AG04449 (cell line): ENCODE measurements around the gene THRB.

Source experiments
- CTCF ChIA-PET: fragments of 350-600 bp; formaldehyde crosslinking; extraction: SDS; loops from one replicate; lab custom pipeline; 2021; ENCODE audit warnings: antibody characterized with exemption; lab: Yijun Ruan, JAX
- POLR2A ChIA-PET: fragments of 400-600, 350-600 bp; formaldehyde crosslinking; extraction: SDS; loops from one replicate; lab custom pipeline; 2020; ENCODE audit warnings: antibody characterized with exemption, inconsistent platforms; lab: Yijun Ruan, JAX
- DNase-seq: peaks from one replicate; pipeline ENCODE4 v3.0.0-alpha.2; 2010; ENCODE audit warnings: low read depth, low spot score
- H3K4me3 ChIP-seq: 2 replicates; pipeline ENCODE4 v1.5.1; 2011; ENCODE audit warnings: low read depth, mild to moderate bottlenecking, control low read depth, low read length
- CTCF ChIP-seq: IDR thresholded peaks from one replicate; pipeline ENCODE4 v1.5.1; 2011; ENCODE audit warnings: mild to moderate bottlenecking, moderate library complexity, low read length, control low read depth, inconsistent platforms; ENCODE audit not compliant: insufficient read depth; ENCODE audit errors: missing control alignments

Gene THRB

DNA sequence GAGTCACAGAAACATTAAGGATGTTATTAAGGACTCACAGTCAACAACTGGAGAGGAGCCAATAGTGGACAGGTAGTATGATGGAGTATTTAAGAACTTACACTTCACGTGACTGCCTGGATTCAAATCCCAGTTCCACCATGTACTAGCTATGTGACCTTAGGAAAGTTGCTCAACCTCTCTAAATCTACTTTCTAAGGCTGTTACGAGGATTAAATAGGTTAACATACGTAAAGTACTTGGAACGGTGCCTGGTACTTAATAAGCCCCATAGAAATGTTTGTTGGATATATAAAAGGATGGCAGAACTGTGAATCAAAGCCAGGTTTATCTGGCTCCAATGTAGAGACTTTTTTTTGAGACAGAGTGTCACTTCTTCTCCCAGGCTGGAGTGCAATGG lies 24.4 kb downstream of the THRB start:
- ChIA-PET CTCF (no interaction called here), POLR2A (no interaction called here)
- TF ChIP-seq CTCF, result no peak
- no peak overlapping the region for H3K4me3 ChIP-seq
- no peak for DNase-seq

- CTCF ChIA-PET, result no interaction called here
- no peak overlapping the region for H3K4me3 ChIP-seq
- no peak for TF ChIP-seq CTCF
- POLR2A ChIA-PET, result no interaction called here
- no peak for DNase-seq
Observed at GRCh38 chr3:24464389-24464788, 30.3 kb downstream of the THRB start.

DNA sequence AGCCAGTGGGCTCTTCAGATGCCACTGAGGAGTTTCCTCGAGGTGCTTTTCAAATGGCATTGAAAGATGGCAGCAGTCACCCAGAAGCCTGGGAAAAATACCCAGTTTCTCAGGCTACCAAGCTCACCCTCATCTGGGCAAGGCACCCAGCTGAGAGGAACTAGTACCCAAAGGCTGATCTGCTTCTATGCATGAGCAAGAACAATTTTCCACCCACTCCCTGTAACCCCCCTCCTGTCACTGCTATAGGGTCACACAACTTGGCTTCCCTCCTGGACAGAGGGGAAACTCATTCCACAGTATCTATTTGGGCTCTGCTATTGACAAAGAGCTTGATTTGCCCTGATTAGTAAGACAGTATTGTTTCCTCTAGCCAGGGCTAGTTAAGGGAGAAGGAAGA lies 31.9 kb downstream of the THRB start:
- CTCF ChIA-PET, result no interaction called here
- H3K4me3 ChIP-seq, result no peak overlapping the region
- no peak for TF ChIP-seq CTCF
- DNase-seq, result no peak
- POLR2A ChIA-PET, result no interaction called here

- DNase-seq, result no peak
- no peak overlapping the region for H3K4me3 ChIP-seq
- CTCF ChIA-PET, result no interaction called here
- POLR2A ChIA-PET, result no interaction called here
- TF ChIP-seq CTCF, result no peak
Observed at GRCh38 chr3:24460974-24461373, 33.7 kb downstream of the THRB start.

- no peak overlapping the region for H3K4me3 ChIP-seq
- DNase-seq, result no peak
- no peak for TF ChIP-seq CTCF
- CTCF ChIA-PET, result no interaction called here
- POLR2A ChIA-PET, result no interaction called here
Observed at GRCh38 chr3:24457719-24458118, 36.9 kb downstream of the THRB start.

DNA sequence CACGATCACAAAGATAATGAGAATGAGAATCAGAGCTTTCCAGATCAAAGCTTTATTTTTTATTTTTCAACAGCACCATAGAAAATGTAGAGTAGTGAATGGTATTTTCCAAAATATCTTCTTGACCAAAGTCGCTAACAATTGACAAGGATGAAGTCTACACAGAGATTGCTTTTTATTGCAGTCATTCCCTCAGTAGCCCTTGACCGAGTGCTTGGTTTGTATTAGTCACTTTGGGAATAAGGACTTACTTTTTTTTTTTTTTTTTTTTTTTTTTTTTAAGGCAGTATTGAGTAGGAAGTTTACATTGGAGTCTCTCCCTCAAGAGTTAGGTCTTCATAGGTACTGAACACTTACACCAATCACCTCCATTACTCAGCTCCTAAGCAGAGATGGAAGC lies 39.8 kb downstream of the THRB start:
- ChIA-PET CTCF (no interaction called here), POLR2A (no interaction called here)
- H3K4me3 ChIP-seq, result no peak overlapping the region
- TF ChIP-seq CTCF, result no peak
- no peak for DNase-seq
